Fibroblast of lung (primary cell): ENCODE data around the gene ACAT2. TPM values are rescaled to one million over a fixed set of nuclear protein-coding genes. Genes with fewer than 3 reads are reported as not detected.
"Not testable (repeated sequence)": the region's sequence is repeated elsewhere in the genome, so short reads cannot be mapped to it uniquely, and the experiment has no call there.

Experiments
- DNase-seq, 2 donors: peaks; one replicate each; pipeline versions ENCODE4 v3.0.0 to v3.0.0-alpha.2; 2010; ENCODE audit warnings: low read depth in 2 of 2
- H2AFZ ChIP-seq: 2 replicates; pipeline ENCODE4 v1.5.1; 2012; ENCODE audit warnings: low read length, control low read depth, inconsistent platforms
- H3K27ac ChIP-seq: 2 replicates; pipeline ENCODE4 v1.5.1; 2011; ENCODE audit warnings: low read length, control low read depth; ENCODE audit not compliant: insufficient read depth
- H3K27me3 ChIP-seq: 2 replicates; pipeline ENCODE4 v1.5.1; 2011; ENCODE audit warnings: mild to moderate bottlenecking, low read length; ENCODE audit not compliant: control insufficient read depth, insufficient read depth
- H3K36me3 ChIP-seq: 2 replicates; pipeline ENCODE4 v1.5.1; 2011; ENCODE audit warnings: low read length; ENCODE audit not compliant: control insufficient read depth, insufficient read depth
- H3K4me1 ChIP-seq: 2 replicates; pipeline ENCODE4 v1.5.1; 2011; ENCODE audit warnings: low read length; ENCODE audit not compliant: control insufficient read depth, insufficient read depth; ENCODE audit errors: extremely low read depth
- H3K4me2 ChIP-seq: 2 replicates; pipeline ENCODE4 v1.5.1; 2011; ENCODE audit warnings: low read length, control low read depth; ENCODE audit not compliant: insufficient read depth; ENCODE audit errors: extremely low read depth
- H3K4me3 ChIP-seq, 4 experiments: fragments of 200-600 bp in 1 of 4; sonication (generic) in 1 of 4; replicated peaks in 1 of 4; 2 replicates each; pipeline ENCODE4 v1.5.1; 2011 to 2016; ENCODE audit warnings: low read length in 4 of 4, low read depth in 3 of 4, mild to moderate bottlenecking in 3 of 4, control low read depth in 2 of 4, inconsistent platforms in 1 of 4, mixed read lengths in 1 of 4; ENCODE audit not compliant: insufficient read depth in 1 of 4; ENCODE audit errors: control extremely low read depth in 1 of 4
- H3K79me2 ChIP-seq: 2 replicates; pipeline ENCODE4 v1.5.1; 2012; ENCODE audit warnings: mild to moderate bottlenecking, low read length, inconsistent platforms; ENCODE audit not compliant: control insufficient read depth, insufficient read depth
- H3K9ac ChIP-seq: 2 replicates; pipeline ENCODE4 v1.5.1; 2011; ENCODE audit warnings: mild to moderate bottlenecking, low read length, control low read depth; ENCODE audit not compliant: insufficient read depth
- H3K9me3 ChIP-seq: 2 replicates; pipeline ENCODE4 v1.5.1; 2012; ENCODE audit warnings: low read depth, low read length; ENCODE audit not compliant: control insufficient read depth, insufficient read depth
- H4K20me1 ChIP-seq: 2 replicates; pipeline ENCODE4 v1.5.1; 2011; ENCODE audit warnings: low read length; ENCODE audit not compliant: control insufficient read depth, insufficient read depth; ENCODE audit errors: extremely low read depth
- CTCF ChIP-seq, 2 donors: IDR thresholded peaks in 1 of 2; conservative IDR thresholded peaks in 1 of 2; 1 replicate in 1 of 2; 2 replicates in 1 of 2; pipeline ENCODE4 v1.5.1; 2011 to 2012; ENCODE audit warnings: low read length in 2 of 2, control low read depth in 1 of 2, inconsistent platforms in 1 of 2, low read depth in 1 of 2, mild to moderate bottlenecking in 1 of 2
- EZH2 ChIP-seq: IDR thresholded peaks from 2 replicates; pipeline ENCODE4 v1.5.1; 2012; ENCODE audit warnings: low read length, control low read depth, mild to moderate bottlenecking; ENCODE audit errors: missing control alignments
- polyA plus RNA-seq, 2 donors: library from polyadenylated mRNA; depleted of rRNA in 1 of 2; stranded (reverse) in 1 of 2; unstranded in 1 of 2; fragments of >200 nt; gene quantifications; 2 replicates each; pipeline ENCODE4 v1.2.1, GENCODE V29; 2011 to 2012; ENCODE audit warnings: missing spikeins in 1 of 2
- total RNA-seq: library from RNA; depleted of rRNA; stranded (reverse); fragments of >200 nt; gene quantifications from 2 replicates; pipeline ENCODE4 v1.2.1, GENCODE V29; 2014

The ACAT2 gene
- total and polyA plus RNA-seq, 2 donors (not counting 1 experiment from before 2014, with no cell fraction given), result 108 to 121 TPM

GRCh38 chr6:159790149-159790955 lies 28.5 kb downstream of the ACAT2 start, which contains the start of gene MRPL18:
TSS of gene MRPL18 (plus strand) at chr6:159790467. CDS start at chr6:159790588, 121 bp downstream.
- Histone ChIP-seq H3K9ac (peak within 1 kb of the TSS; percentile 95), H3K4me2 (peak within 1 kb of the TSS; percentile 82), H3K79me2 (peaks cover 72% of the 10 kb centered on the region), H3K9me3 (no peaks in the 10 kb centered on the region), H3K4me1 (peaks cover 14% of the 10 kb centered on the region), H3K27me3 (no peaks in the 10 kb centered on the region), H3K4me3 (peak within 1 kb of the TSS; percentile 72 to 98 (median 90)), H3K36me3 (peaks cover 5% of the 10 kb centered on the region), H4K20me1 (no peaks in the 10 kb centered on the region), H2AFZ (peak within 1 kb of the TSS; percentile 89), H3K27ac (peak within 1 kb of the TSS; percentile 85)
- no peak for TF ChIP-seq EZH2
- no peak for TF ChIP-seq CTCF (conservative IDR thresholded peaks at IDR 0.05 in 1 of 2, IDR thresholded peaks at IDR 0.05 in 1 of 2; ENCODE audit: low read depth in 1 of 2, low read length in 2 of 2)
- peak; percentile 98 to 99 for DNase-seq

GRCh38 chr6:159790956-159791598 lies 29.2 kb downstream of the ACAT2 start:
- H3K27ac ChIP-seq, result peak overlapping the region; percentile 79
- H3K79me2 ChIP-seq, result peaks cover 65% of the 10 kb centered on the region
- TF ChIP-seq CTCF (conservative IDR thresholded peaks at IDR 0.05 in 1 of 2, IDR thresholded peaks at IDR 0.05 in 1 of 2; ENCODE audit: low read depth in 1 of 2, low read length in 2 of 2), result no peak
- TF ChIP-seq EZH2, result no peak
- no peaks in the 10 kb centered on the region for H4K20me1 ChIP-seq
- H3K4me3 ChIP-seq, result peak overlapping the region; percentile 53 to 98 (median 86)
- peak overlapping the region; percentile 57 for H3K9ac ChIP-seq
- no peak for DNase-seq
- peak overlapping the region; percentile 82 for H3K4me2 ChIP-seq
- H3K9me3 ChIP-seq, result no peaks in the 10 kb centered on the region
- H2AFZ ChIP-seq, result peak overlapping the region; percentile 89
- peaks cover 4% of the 10 kb centered on the region for H3K36me3 ChIP-seq
- H3K4me1 ChIP-seq, result peaks cover 14% of the 10 kb centered on the region
- no peaks in the 10 kb centered on the region for H3K27me3 ChIP-seq

GRCh38 chr6:159794976-159795375 lies 33.1 kb downstream of the ACAT2 start:
- not testable (repeated sequence) for H3K27me3 ChIP-seq, H3K9me3 ChIP-seq, H3K4me3 ChIP-seq, H3K36me3 ChIP-seq, H3K9ac ChIP-seq, DNase-seq, H3K4me2 ChIP-seq, H3K27ac ChIP-seq, H2AFZ ChIP-seq, H4K20me1 ChIP-seq, H3K4me1 ChIP-seq
- H3K79me2 ChIP-seq, result peaks cover 32% of the 10 kb centered on the region
